Activated naive CD8-positive, alpha-beta T cell treated with anti-CD3 and anti-CD28 coated beads, Interleukin-2, amount 10 ng/mL, durations not matched to agents 7 days and 5 days (primary cell): ENCODE results near the gene OTOG. TPM values are rescaled to one million over a fixed set of nuclear protein-coding genes. Genes with fewer than 3 reads are reported as not detected.

ENCODE experiments used
- ATAC-seq: fragments of 150-1000 bp; cut with Tn5 transposase; one replicate; pipeline ENCODE4 v1.10.0; 2021; ENCODE audit warnings: low read depth, moderate library complexity
- POLR2A ChIA-PET: fragments of 350-600 bp; sonication (Branson Sonifier 250); formaldehyde crosslinking; loops from one replicate; lab custom pipeline; 2021; ENCODE audit warnings: antibody characterized with exemption; lab: Charles Lee
- DNase-seq: peaks from one replicate; pipeline ENCODE4 v3.0.0; 2021
- H3K27ac Mint-ChIP-seq: one replicate; pipeline ENCODE4 v1.8.0; 2022; ENCODE audit warnings: mild to moderate bottlenecking, mixed read lengths
- H3K27me3 Mint-ChIP-seq: one replicate; pipeline ENCODE4 v1.8.0; 2022; ENCODE audit warnings: mild to moderate bottlenecking, moderate library complexity, mixed read lengths
- H3K36me3 Mint-ChIP-seq: one replicate; pipeline ENCODE4 v1.8.0; 2021; ENCODE audit warnings: mild to moderate bottlenecking, mixed read lengths
- H3K4me1 Mint-ChIP-seq: one replicate; pipeline ENCODE4 v1.8.0; 2021; ENCODE audit warnings: mixed read lengths
- H3K4me3 Mint-ChIP-seq: one replicate; pipeline ENCODE4 v1.8.0; 2022; ENCODE audit warnings: mild to moderate bottlenecking, moderate library complexity, mixed read lengths
- H3K9me3 Mint-ChIP-seq: one replicate; pipeline ENCODE4 v1.8.0; 2021; ENCODE audit warnings: mixed read lengths
- total RNA-seq, 2 experiments: library from RNA; stranded (reverse); gene quantifications; one replicate each; pipeline ENCODE4 v1.2.3, GENCODE V29; 2021

Gene OTOG
- total RNA-seq, 2 experiments from 2014 or later = not detected

DNA sequence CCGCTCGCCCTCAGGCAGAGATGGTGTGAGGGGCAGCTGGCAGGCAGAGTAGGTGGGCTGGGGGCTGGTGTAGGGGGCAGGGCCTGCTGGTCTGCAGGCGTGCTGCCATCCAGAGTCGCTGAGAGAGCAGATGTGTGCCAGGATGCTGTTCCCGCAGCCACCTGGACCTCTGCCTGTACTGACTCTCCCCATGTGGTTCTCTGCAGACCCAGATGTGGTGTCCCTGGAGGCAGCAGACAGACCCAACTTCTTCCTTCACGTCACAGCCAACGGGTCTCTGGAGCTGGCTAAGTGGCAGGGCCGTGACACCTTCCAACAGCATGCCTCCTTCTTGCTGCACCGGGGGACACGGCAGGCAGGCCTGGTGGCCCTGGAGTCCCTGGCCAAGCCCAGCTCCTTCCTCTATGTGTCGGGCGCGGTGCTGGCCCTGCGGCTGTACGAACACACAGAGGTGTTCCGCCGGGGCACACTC lies 58.6 kb downstream of the OTOG start:
- DNase-seq (no peak), ATAC-seq (no peak)
- Mint-ChIP-seq H3K27me3 (no peaks in the 10 kb centered on the region), H3K9me3 (no peaks in the 10 kb centered on the region), H3K4me1 (no peaks in the 10 kb centered on the region), H3K36me3 (no peaks in the 10 kb centered on the region), H3K27ac (no peak overlapping the region), H3K4me3 (no peak overlapping the region)
- POLR2A ChIA-PET = no interaction called here

DNA sequence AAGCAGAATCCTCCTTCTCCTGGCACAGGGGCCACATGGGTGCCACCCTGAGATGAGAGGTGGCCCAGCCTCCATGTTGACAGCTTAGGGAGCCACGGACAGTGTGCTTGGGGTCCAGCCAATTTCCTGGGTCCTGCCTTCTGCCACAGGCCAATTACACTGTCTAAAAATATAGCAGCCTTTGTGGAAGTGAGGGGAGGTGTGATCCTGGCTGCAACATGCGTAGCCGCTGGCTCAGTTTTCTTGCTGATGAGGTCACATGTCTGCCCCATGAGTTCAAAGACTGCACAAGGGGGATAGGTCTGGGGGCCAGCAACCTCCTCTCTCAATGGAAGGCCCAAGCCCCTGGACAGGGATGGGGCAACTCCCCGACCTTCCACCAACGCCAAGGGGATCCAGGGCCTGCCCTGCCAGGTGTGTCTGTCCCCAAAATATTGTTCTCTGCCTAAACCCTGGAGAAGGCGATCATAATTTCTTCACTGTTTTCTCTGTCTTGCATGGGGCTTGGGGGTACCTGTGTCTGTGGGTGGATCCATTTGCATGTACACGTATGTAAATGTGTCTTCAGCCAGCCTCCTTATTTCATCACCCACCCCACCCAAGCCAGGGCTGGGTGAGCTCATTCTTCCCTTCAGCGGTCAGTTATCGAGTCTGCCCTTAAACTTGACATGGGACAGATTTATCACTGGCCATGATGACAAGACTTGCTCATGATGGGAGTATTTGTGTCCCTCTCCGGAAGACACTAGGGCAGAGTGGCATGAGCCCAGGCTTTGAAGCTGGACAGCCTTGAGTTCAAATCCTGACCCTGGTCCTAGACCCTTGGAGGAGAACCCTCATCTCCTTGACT lies 59.4 kb downstream of the OTOG start:
- H3K4me3 Mint-ChIP-seq = no peak overlapping the region
- ATAC-seq = no peak
- H3K36me3 Mint-ChIP-seq = no peaks in the 10 kb centered on the region
- H3K27ac Mint-ChIP-seq = no peak overlapping the region
- DNase-seq = no peak
- H3K27me3 Mint-ChIP-seq = no peaks in the 10 kb centered on the region
- H3K4me1 Mint-ChIP-seq = no peaks in the 10 kb centered on the region
- no peaks in the 10 kb centered on the region for H3K9me3 Mint-ChIP-seq
- POLR2A ChIA-PET = no interaction called here

DNA sequence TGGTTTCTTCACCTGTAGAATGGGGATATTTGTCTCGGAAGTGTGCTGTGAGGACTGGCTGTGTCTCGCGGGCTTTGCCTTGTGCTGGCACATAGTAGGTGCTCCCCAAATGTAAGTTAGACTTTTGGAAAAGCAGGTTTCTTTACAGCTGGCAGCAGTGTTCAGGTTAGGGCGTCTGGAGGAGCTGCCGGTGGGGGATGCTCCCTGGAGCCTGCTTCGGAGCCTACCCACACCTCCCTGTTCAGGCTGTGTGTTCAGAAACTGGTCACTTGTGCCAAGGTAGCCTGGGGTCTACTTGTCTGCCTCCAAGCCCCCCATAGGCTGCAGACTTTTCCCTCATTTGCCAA lies 60.0 kb downstream of the OTOG start:
- ATAC-seq = no peak
- Mint-ChIP-seq H3K4me3 (no peak overlapping the region), H3K27ac (no peak overlapping the region), H3K9me3 (no peaks in the 10 kb centered on the region), H3K4me1 (no peaks in the 10 kb centered on the region), H3K36me3 (no peaks in the 10 kb centered on the region), H3K27me3 (no peaks in the 10 kb centered on the region)
- POLR2A ChIA-PET = no interaction called here
- DNase-seq = no peak

DNA sequence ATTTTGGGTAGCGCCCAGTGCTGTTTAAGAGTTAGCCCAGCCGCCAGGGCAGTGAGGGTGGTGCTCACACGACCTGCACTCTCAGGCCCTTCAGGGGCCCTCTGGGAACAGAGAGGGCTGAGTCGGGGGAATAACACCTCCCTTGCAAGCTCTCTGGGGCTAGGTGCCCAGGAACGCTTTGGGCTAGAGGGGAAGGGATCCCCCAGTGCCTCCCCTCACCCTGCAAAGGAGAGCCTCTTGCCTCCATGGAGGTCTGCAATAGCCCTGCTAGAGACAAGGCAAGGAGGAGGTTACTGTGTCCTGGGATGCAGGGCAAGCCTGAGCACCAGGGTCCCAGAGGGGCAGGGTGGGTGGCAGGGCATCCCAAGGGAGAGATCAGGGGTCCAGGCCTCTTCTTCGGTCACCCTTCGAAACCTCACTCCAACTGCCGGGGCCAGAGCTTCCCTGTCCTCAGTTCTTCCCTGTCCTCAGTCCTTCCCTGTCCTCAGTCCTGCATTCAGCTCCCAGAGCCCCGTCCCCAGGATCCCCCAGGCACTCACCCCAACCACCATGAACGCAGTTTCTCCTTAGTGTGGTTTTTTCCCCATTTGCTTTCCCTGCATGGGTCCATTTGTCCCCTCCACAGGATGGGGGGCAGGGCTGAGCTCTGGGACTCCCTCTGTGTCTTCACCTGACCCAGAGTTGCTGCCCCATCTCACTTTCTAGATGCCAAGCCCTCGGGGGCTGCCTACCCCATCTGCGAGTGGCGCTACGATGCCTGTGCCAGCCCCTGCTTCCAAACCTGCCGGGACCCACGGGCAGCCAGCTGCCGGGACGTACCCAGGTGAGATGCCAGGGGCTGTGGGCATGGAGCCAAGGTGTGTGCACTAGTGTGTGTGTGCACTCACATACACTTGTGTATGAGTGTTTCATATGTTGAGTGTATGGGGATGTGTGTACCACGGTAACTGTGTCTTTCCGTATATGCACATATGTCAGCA lies 60.8 kb downstream of the OTOG start:
- no peak for DNase-seq
- no peak overlapping the region for H3K4me3 Mint-ChIP-seq
- no peaks in the 10 kb centered on the region for H3K27me3 Mint-ChIP-seq
- H3K9me3 Mint-ChIP-seq = no peaks in the 10 kb centered on the region
- POLR2A ChIA-PET = no interaction called here
- ATAC-seq = no peak
- H3K4me1 Mint-ChIP-seq = no peaks in the 10 kb centered on the region
- no peaks in the 10 kb centered on the region for H3K36me3 Mint-ChIP-seq
- no peak overlapping the region for H3K27ac Mint-ChIP-seq

DNA sequence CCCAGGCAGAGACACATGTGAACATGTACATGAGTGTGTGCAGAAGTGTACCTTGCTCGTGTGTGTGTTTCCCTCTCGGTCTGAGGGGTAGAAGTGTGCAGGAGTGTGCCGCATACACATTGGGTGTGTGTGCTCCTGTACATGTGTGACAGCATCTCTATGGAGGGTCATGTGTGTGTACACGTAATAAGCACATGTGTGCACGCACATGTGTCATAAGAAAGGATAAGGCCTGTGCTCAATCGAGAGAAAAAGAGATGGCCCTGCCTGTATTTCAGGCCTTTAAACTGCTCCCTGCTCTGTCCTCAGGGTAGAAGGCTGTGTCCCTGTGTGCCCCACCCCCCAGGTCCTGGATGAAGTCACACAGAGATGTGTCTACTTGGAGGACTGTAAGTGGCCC lies 61.8 kb downstream of the OTOG start:
- H3K36me3 Mint-ChIP-seq = no peaks in the 10 kb centered on the region
- POLR2A ChIA-PET = no interaction called here
- H3K4me3 Mint-ChIP-seq = no peak overlapping the region
- H3K27ac Mint-ChIP-seq = no peak overlapping the region
- DNase-seq (no peak), ATAC-seq (no peak)
- no peaks in the 10 kb centered on the region for H3K9me3 Mint-ChIP-seq
- H3K4me1 Mint-ChIP-seq = no peaks in the 10 kb centered on the region
- no peaks in the 10 kb centered on the region for H3K27me3 Mint-ChIP-seq

DNA sequence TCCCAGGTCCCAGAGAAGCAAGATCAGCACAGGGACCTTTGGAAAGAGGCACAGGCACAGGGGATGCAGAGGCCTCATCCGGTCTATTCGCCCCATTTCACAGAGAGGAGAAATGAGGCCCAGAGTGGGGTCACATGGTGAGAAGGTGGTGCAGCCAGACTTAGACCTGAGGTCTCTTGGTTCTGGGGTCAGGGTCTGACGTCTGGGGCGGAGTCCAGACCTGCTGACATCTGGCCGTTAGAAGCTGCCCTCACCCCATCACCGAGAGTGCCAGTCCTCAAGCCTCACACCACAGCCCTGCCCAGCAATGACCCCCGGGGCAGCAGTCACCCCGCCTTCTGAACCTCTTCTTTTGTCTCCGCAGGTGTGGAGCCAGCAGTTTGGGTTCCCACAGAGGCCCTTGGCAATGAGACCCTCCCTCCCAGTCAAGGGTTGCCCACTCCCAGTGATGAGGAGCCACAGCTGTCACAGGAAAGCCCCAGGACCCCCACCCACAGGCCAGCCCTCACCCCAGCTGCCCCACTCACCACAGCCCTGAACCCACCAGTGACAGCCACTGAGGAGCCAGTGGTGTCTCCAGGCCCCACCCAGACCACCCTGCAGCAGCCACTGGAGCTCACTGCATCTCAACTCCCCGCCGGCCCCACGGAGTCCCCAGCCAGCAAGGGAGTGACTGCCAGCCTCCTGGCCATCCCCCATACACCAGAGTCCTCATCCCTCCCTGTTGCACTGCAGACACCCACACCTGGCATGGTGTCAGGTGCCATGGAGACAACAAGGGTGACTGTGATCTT lies 62.4 kb downstream of the OTOG start:
- H3K4me1 Mint-ChIP-seq = no peaks in the 10 kb centered on the region
- peaks cover 2% of the 10 kb centered on the region for H3K27me3 Mint-ChIP-seq
- POLR2A ChIA-PET = no interaction called here
- H3K4me3 Mint-ChIP-seq = no peak overlapping the region
- ATAC-seq (no peak), DNase-seq (no peak)
- no peaks in the 10 kb centered on the region for H3K36me3 Mint-ChIP-seq
- no peak overlapping the region for H3K27ac Mint-ChIP-seq
- no peaks in the 10 kb centered on the region for H3K9me3 Mint-ChIP-seq

DNA sequence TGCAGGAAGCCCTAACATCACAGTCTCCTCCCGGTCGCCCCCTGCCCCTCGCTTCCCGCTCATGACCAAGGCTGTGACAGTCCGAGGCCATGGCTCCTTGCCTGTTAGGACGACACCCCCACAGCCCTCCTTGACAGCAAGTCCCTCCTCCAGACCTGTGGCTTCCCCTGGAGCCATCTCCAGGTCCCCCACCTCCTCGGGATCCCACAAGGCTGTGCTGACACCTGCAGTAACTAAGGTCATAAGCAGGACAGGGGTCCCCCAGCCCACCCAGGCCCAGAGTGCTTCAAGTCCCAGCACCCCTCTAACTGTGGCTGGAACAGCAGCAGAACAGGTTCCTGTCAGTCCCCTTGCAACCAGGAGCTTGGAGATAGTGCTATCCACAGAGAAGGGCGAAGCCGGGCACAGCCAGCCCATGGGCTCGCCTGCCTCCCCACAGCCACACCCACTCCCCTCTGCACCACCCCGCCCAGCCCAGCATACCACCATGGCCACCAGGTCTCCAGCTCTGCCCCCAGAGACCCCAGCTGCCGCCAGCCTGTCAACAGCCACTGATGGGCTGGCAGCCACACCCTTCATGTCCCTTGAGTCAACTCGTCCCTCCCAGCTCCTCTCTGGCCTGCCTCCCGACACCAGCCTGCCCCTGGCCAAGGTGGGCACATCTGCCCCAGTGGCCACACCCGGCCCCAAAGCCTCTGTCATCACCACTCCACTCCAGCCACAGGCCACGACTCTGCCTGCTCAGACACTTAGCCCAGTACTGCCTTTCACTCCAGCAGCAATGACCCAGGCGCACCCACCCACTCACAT lies 63.2 kb downstream of the OTOG start:
- Mint-ChIP-seq H3K4me1 (no peaks in the 10 kb centered on the region), H3K9me3 (no peaks in the 10 kb centered on the region), H3K4me3 (no peak overlapping the region), H3K36me3 (no peaks in the 10 kb centered on the region), H3K27me3 (peaks cover 8% of the 10 kb centered on the region), H3K27ac (peak overlapping the region; percentile 25)
- ATAC-seq (no peak), DNase-seq (no peak)
- POLR2A ChIA-PET = no interaction called here

DNA sequence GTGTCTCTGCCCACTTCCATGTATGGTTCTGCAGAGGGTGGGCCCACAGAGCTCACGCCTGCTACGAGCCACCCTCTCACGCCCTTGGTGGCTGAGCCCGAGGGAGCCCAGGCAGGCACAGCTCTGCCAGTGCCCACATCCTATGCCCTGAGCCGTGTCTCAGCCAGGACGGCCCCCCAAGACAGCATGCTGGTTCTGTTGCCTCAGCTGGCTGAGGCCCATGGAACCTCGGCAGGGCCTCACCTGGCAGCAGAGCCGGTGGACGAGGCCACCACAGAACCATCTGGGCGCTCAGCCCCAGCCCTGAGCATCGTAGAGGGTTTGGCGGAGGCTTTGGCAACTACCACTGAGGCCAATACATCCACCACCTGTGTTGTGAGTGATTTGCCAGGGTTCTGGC lies 64.0 kb downstream of the OTOG start:
- ATAC-seq = no peak
- Mint-ChIP-seq H3K36me3 (no peaks in the 10 kb centered on the region), H3K27ac (no peak overlapping the region), H3K27me3 (peaks cover 10% of the 10 kb centered on the region), H3K4me1 (no peaks in the 10 kb centered on the region), H3K4me3 (no peak overlapping the region), H3K9me3 (no peaks in the 10 kb centered on the region)
- no peak for DNase-seq
- POLR2A ChIA-PET = no interaction called here

DNA sequence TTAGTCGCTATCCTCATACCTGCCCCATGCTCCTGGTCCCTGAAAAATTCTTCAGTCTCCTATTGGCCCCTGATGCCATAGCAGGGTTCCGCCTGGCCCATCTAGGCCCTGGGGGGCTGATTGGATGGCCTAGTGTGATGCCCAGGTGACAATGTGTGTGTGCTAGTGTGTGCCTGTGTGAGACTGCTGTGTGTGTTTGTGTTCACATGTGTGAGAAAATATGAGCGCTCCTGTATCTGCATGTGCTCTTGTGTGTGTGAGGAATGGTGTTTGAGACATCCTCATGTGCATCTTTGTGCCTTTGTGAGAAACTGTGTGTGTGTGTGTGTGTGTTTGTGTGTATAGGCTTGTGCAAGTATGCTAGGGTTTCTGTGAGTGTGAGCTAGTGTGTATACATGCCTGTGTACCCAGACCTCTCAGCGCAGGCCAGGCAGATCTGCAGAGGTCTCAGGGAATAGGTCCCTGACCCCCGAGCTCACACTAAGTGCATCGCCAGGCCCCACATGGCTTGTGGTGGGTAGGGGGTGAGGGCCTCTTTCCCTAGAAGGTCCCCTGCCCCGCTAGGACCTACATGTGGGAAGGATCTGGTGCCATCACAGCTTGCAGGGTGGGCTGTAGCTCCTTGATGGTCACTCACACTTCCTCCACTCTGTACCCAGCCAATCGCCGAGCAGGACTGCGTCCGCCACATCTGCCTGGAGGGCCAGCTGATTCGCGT lies 64.6 kb downstream of the OTOG start:
- DNase-seq (no peak), ATAC-seq (no peak)
- Mint-ChIP-seq H3K9me3 (no peaks in the 10 kb centered on the region), H3K4me3 (no peak overlapping the region), H3K27ac (no peak overlapping the region), H3K36me3 (no peaks in the 10 kb centered on the region), H3K27me3 (peaks cover 10% of the 10 kb centered on the region), H3K4me1 (no peaks in the 10 kb centered on the region)
- POLR2A ChIA-PET = no interaction called here

DNA sequence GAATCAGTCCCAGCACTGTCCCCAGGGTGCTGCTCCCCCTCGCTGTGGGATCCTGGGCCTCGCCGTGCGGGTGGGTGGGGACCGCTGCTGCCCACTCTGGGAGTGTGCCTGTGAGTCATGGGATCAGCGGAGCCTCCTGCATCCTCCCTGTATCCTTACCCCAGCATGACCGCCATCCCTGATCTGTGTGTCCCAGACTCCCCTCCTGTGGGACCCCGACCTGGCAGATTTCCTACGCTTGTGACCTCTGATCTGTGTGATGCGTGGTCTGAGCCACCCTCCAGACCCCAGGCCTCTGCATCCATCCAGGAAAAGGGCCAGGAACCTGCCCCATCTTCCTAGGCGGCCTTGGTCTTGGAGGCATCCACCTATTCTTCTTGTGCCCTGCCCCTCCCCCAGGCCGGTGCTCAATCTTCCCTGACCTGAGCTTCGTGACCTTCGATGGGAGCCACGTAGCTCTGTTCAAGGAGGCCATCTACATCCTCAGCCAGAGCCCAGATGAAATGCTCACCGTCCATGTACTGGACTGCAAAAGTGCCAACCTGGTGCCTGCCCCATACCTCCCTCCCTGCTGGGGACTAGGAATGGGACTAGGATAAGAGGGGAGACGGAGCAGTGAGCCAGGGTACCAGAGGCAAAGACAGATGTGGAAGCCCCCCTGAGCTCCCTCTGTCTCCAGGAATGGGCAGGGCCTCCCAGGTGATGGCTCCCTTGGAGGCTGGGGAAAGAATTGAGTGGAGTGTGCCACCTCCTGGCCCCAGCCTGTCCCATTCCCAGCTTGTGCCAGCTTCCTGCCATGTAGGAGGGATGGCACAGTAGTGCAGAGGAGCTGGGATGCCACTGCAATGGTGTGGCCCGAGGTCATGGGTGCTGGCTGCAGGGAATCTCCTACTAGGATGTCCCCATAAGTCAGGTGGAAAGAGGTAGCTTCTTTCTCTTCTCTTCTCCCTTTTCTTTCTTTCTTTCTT lies 65.4 kb downstream of the OTOG start:
- H3K27me3 Mint-ChIP-seq = peaks cover 17% of the 10 kb centered on the region
- no peaks in the 10 kb centered on the region for H3K4me1 Mint-ChIP-seq
- H3K9me3 Mint-ChIP-seq = no peaks in the 10 kb centered on the region
- POLR2A ChIA-PET = interaction anchor here (0.7 kb wide), 1 partner anchor 578 kb away, joined by 4 read pairs; no protein-coding TSS in a partner anchor
- no peak for DNase-seq
- H3K36me3 Mint-ChIP-seq = no peaks in the 10 kb centered on the region
- H3K4me3 Mint-ChIP-seq = no peak overlapping the region
- ATAC-seq = no peak
- H3K27ac Mint-ChIP-seq = no peak overlapping the region

DNA sequence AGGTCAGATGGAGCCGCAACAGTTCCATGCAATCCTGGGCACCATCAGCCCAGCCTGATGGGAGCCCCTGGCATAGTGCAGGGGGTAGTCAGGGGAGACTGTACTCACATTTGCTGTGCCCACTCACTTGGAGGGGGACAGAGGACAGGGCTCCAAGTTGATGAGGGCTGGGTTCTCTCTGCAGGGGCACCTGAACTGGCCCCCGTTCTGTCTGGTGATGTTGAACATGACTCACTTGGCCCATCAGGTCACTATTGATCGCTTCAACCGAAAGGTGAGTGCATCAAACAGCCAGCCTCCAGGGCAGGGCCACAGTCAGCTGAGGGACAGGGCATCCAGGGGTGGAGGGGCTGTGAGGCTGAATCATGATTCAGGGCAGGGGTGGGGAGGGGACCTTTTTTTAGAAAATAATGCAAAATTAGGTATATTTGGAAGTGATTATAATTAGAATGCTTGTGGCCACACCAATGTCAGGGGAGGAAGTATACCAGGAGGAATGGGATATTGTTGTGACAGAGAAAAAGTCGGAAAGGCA lies 66.4 kb downstream of the OTOG start:
- DNase-seq (no peak), ATAC-seq (no peak)
- no peaks in the 10 kb centered on the region for H3K4me1 Mint-ChIP-seq
- POLR2A ChIA-PET = no interaction called here
- H3K27me3 Mint-ChIP-seq = peaks cover 23% of the 10 kb centered on the region
- no peaks in the 10 kb centered on the region for H3K36me3 Mint-ChIP-seq
- H3K9me3 Mint-ChIP-seq = no peaks in the 10 kb centered on the region
- no peak overlapping the region for H3K4me3 Mint-ChIP-seq
- no peak overlapping the region for H3K27ac Mint-ChIP-seq
